H1 (cell line): ENCODE measurements around the gene WLS. TPM values are rescaled to one million over a fixed set of nuclear protein-coding genes. Genes with fewer than 3 reads are reported as not detected.

ENCODE experiments used
- FOSL1 ChIP-seq: IDR thresholded peaks from 2 replicates; pipeline ENCODE4 v1.6.1; 2011; ENCODE audit warnings: mild to moderate bottlenecking, low read depth, low read length, moderate library complexity; ENCODE audit not compliant: insufficient read depth
- polyA plus RNA-seq, 7 experiments: library from polyadenylated mRNA; depleted of rRNA in 3 of 7; stranded (reverse) in 5 of 7; unstranded in 2 of 7; fragments of >200 nt in 5 of 7; fragments of 200-250 nt in 2 of 7; gene quantifications; 1 replicate in 5 of 7; 2 replicates in 1 of 7; 4 replicates in 1 of 7; pipeline versions ENCODE4 v1.2.1 to v1.2.3, GENCODE V29; 2011 to 2013; ENCODE audit warnings: missing spikeins in 2 of 7, mixed read lengths in 2 of 7
- total RNA-seq: library from RNA; stranded (reverse); fragmentation: NEBNext Ultra II Directional; extraction: Animal tissue kit (Norgen Biotek cat#: 25700); gene quantifications from 2 replicates; pipeline ENCODE4 v1.2.1, GENCODE V29; 2021

Gene WLS
- total and polyA plus RNA-seq, 2 of the 8 experiments (the other 6 are each of a cell fraction or from before 2014, with no cell fraction given) = 1.2 to 2.7 TPM

- TF ChIP-seq FOSL1 = no peak
Measured at GRCh38 chr1:68148631-68149030, 83.7 kb downstream of the WLS start (continued).
